Measurements from ENCODE around the gene LRRC47.

LRRC47 gene

DNA sequence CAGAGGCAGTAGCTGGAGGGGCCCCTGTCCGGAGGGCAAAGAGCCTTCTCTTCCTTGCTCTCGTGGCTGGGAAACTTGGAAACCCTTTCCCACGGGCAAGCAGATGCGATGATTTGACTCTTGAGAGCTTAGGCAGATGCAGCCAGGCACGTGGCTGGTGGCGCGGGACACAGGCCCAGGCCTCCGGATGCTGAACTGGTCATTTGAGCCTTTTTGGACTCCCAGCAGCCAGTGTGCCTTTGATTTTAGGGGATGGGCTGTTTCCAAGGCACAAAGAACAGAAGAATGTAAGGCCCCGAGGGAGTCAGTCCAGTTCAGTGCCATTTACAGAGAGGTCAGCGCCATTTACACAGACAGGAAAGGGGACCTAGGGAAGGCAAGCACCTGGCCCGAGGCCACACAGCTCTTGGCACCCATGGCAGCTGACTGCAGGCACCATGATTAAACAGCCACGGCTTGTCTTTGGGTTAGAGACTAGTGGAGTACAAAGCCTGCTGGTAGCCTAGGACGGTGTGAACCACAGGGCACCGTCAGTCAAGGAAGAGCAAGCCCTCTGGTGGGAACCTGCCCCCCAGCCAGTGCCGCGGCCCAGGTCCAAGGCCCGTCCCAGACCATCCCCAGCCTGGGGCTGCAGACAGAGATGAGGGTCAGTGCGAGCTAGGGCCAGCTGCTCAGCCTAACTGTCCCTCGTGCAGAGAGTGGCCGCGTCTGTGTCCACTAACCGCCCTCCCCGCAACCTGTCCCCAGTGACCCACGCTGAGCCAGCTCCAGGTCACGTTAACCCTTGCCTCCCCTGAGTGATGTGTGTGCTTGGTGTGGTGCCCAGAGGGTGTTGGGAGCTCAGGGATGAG, 64.5 kb downstream of the LRRC47 start:
- H3K27me3 ChIP-seq (replicated peaks; ENCODE audit: control insufficient read depth, insufficient read depth, low read length), result no peaks in the 10 kb centered on the region
- DNase-seq (ENCODE audit: extremely low read depth, insufficient read length), result no peak
- H3K36me3 ChIP-seq (ENCODE audit: control insufficient read depth, insufficient read depth, low read length), result peaks cover 20% of the 10 kb centered on the region
- TF ChIP-seq, protein P1, sequence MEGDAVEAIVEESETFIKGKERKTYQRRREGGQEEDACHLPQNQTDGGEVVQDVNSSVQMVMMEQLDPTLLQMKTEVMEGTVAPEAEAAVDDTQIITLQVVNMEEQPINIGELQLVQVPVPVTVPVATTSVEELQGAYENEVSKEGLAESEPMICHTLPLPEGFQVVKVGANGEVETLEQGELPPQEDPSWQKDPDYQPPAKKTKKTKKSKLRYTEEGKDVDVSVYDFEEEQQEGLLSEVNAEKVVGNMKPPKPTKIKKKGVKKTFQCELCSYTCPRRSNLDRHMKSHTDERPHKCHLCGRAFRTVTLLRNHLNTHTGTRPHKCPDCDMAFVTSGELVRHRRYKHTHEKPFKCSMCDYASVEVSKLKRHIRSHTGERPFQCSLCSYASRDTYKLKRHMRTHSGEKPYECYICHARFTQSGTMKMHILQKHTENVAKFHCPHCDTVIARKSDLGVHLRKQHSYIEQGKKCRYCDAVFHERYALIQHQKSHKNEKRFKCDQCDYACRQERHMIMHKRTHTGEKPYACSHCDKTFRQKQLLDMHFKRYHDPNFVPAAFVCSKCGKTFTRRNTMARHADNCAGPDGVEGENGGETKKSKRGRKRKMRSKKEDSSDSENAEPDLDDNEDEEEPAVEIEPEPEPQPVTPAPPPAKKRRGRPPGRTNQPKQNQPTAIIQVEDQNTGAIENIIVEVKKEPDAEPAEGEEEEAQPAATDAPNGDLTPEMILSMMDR (IDR thresholded peaks at IDR 0.05; ENCODE audit: insufficient read depth, low read length, poor library complexity, severe bottlenecking), result no peak
- no peak overlapping the region for H3K4me3 ChIP-seq (replicated peaks; ENCODE audit: low read depth, low read length)

DNA sequence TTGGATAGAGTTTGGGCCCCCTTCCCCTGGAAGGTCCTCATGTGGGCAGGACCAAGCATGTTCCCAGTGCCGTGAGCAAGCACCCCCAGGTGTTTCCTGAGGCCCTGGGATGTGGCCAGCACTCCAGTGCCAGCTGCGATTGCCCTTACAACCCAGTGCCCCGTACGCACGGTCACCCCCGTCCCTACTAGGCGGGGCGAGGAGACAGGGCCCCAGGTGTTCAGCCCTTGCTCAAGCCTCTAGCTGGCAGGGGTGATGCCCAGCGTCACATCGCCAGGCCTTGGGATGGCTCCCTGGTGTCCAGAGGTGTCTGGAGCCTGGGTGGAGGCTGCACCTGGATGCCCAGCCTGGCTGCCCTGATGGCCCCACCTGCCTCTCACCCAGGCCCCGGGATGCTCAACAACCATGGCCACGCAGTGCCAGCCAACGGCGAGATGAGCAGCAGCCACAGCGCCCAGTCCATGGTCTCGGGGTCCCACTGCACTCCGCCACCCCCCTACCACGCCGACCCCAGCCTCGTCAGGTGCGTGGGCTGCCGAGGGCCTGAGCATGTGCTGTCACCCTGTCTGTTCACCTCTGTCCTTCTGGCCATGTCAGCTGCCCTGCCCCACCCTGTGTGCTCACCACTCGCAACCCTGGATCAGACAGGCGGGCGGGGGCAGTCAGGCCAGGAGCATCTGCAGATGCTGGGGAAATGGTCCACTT, 65.6 kb downstream of the LRRC47 start:
- no peak overlapping the region for H3K4me3 ChIP-seq (replicated peaks; ENCODE audit: low read depth, low read length)
- TF ChIP-seq, protein P1 (IDR thresholded peaks at IDR 0.05; ENCODE audit: insufficient read depth, low read length, poor library complexity, severe bottlenecking), result no peak
- no peaks in the 10 kb centered on the region for H3K27me3 ChIP-seq (replicated peaks; ENCODE audit: control insufficient read depth, insufficient read depth, low read length)
- peak; percentile 20 for DNase-seq (ENCODE audit: extremely low read depth, insufficient read length)
- H3K36me3 ChIP-seq (ENCODE audit: control insufficient read depth, insufficient read depth, low read length), result peaks cover 19% of the 10 kb centered on the region

DNA sequence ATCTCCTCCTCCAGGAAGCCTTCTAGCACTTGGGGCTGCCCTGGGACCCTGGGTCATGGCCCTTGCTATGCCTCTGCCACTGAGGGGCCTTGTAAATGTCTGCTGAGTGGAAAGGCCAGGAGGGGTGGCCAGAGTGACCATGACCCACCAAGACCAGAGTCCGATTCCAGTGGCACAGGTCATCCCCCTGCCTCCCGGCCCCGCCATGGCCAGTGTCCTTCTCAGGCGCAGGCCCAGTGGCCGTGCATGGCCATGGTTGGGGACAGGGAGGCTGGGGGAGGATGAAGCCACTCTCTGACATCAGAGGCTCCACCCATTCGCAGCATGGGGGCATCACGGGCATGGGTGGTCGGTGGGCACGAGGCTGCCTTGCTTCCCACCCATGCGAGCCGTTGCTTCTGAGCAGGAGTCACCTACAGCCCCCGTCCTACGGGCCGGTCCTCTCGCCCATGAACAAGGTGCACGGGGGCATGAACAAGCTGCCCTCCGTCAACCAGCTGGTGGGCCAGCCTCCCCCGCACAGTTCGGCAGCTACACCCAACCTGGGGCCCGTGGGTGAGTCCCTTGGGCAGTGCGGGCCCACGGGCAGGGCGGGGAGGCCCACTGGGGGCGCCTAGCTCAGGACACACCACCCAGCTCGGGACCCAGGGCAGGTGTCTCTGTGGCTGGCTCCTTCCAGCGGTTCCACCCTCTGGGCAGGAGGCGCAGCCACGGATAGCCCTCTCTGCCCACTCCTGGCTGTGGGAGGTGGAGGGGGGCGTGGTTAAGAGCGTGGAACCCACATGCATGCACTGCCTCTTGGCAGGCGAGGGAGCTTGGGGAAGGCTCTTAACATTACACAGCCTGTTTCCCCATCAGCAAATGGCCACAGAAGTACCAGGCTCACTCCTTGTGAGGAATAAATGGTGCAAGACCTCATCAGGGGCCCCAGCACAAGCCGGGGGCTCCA, 66.4 kb downstream of the LRRC47 start:
- peak; percentile 14 for DNase-seq (ENCODE audit: extremely low read depth, insufficient read length)

More for the DNA sequence above, 66.4 kb downstream of the LRRC47 start:
- Histone ChIP-seq H3K27me3 (replicated peaks; ENCODE audit: control insufficient read depth, insufficient read depth, low read length) (no peaks in the 10 kb centered on the region), H3K36me3 (ENCODE audit: control insufficient read depth, insufficient read depth, low read length) (peaks cover 19% of the 10 kb centered on the region), H3K4me3 (replicated peaks; ENCODE audit: low read depth, low read length) (no peak overlapping the region)
- TF ChIP-seq, protein P1 (IDR thresholded peaks at IDR 0.05; ENCODE audit: insufficient read depth, low read length, poor library complexity, severe bottlenecking), result no peak

Measured in GM06990 (cell line).